Fibroblast of lung (primary cell): ENCODE results near the gene TCERG1L.

Experiments
- EZH2 ChIP-seq: IDR thresholded peaks from 2 replicates; pipeline ENCODE4 v1.5.1; 2012; ENCODE audit warnings: low read length, control low read depth, mild to moderate bottlenecking; ENCODE audit errors: missing control alignments
- TF ChIP-seq, protein P1 (sequence below), 2 donors: IDR thresholded peaks in 1 of 2; conservative IDR thresholded peaks in 1 of 2; 1 replicate in 1 of 2; 2 replicates in 1 of 2; pipeline ENCODE4 v1.5.1; 2011 to 2012; ENCODE audit warnings: low read length in 2 of 2, control low read depth in 1 of 2, inconsistent platforms in 1 of 2, low read depth in 1 of 2, mild to moderate bottlenecking in 1 of 2

DNA sequence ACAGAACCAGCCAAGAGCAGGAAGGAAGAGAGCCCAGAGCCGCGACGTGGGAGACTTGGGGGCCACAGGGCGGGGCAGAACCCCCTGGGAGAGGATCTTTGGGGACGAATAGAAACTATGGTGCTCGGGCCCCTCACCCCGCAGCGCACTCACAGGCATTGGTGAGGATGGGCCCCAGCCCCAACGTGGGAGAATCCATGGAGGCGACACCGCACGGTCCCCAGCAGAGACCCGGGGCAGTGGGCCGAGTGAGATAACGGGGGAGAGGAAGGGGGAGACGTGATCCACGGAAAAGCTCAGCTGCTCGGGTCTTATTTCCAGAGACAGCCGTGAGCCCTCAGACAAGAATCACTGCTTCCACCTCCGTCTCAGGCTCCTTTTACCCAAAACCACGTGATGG lies 222.4 kb downstream of the TCERG1L start:
- TF ChIP-seq, protein P1, sequence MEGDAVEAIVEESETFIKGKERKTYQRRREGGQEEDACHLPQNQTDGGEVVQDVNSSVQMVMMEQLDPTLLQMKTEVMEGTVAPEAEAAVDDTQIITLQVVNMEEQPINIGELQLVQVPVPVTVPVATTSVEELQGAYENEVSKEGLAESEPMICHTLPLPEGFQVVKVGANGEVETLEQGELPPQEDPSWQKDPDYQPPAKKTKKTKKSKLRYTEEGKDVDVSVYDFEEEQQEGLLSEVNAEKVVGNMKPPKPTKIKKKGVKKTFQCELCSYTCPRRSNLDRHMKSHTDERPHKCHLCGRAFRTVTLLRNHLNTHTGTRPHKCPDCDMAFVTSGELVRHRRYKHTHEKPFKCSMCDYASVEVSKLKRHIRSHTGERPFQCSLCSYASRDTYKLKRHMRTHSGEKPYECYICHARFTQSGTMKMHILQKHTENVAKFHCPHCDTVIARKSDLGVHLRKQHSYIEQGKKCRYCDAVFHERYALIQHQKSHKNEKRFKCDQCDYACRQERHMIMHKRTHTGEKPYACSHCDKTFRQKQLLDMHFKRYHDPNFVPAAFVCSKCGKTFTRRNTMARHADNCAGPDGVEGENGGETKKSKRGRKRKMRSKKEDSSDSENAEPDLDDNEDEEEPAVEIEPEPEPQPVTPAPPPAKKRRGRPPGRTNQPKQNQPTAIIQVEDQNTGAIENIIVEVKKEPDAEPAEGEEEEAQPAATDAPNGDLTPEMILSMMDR (conservative IDR thresholded peaks at IDR 0.05 in 1 of 2, IDR thresholded peaks at IDR 0.05 in 1 of 2; ENCODE audit: low read depth in 1 of 2, low read length in 2 of 2) = no peak
- TF ChIP-seq EZH2 = no peak
